Caco-2 (cell line): ENCODE measurements around the gene SHANK1. TPM values are rescaled to one million over a fixed set of nuclear protein-coding genes. Genes with fewer than 3 reads are reported as not detected.
"Not testable (repeated sequence)": the region's sequence is repeated elsewhere in the genome, so short reads cannot be mapped to it uniquely, and the experiment has no call there.

Experiments used
- BruUV-seq: library from RNA; stranded (reverse); fragments of 400-500 nt; replicated peaks from 2 replicates; lab custom pipeline; 2021; lab: Mats Ljungman, UMichigan
- CTCF ChIA-PET: fragments of 300-600 bp; sonication (Branson Sonifier 250); formaldehyde crosslinking; loops from one replicate; lab custom pipeline; 2022; ENCODE audit warnings: antibody characterized with exemption; lab: Charles Lee
- POLR2A ChIA-PET: fragments of 300-600 bp; sonication (Branson Sonifier 250); formaldehyde crosslinking; loops from one replicate; lab custom pipeline; 2022; ENCODE audit warnings: antibody characterized with exemption; lab: Charles Lee
- DNase-seq, 2 experiments: peaks; one replicate each; pipeline versions ENCODE4 v3.0.0 to v3.0.0-alpha.2; 2020 to 2022
- H3K27me3 ChIP-seq: replicated peaks from 2 replicates; pipeline ENCODE4 v1.6.0; 2011; ENCODE audit warnings: low read length; ENCODE audit not compliant: control insufficient read depth, insufficient read depth
- H3K36me3 ChIP-seq: 2 replicates; pipeline ENCODE4 v1.5.1; 2011; ENCODE audit warnings: low read length; ENCODE audit not compliant: control insufficient read depth, insufficient read depth
- H3K4me1 ChIP-seq: fragments of 250-450 bp; sonication (Bioruptor Pico); 2 replicates; pipeline ENCODE4 v1.5.1; 2020; ENCODE audit warnings: mild to moderate bottlenecking
- H3K4me3 ChIP-seq: 2 replicates; pipeline ENCODE4 v1.5.1; 2011; ENCODE audit warnings: low read depth, mild to moderate bottlenecking, control low read depth, low read length
- H3K9me3 ChIP-seq: fragments of 250-450 bp; sonication (Bioruptor Pico); 2 replicates; pipeline ENCODE4 v1.5.1; 2020; ENCODE audit warnings: mild to moderate bottlenecking, moderate library complexity
- H3K27ac Mint-ChIP-seq: one replicate; pipeline ENCODE4 v1.8.0; 2022; ENCODE audit warnings: mixed read lengths; ENCODE audit not compliant: unreplicated experiment
- H3K27me3 Mint-ChIP-seq: one replicate; pipeline ENCODE4 v1.8.0; 2022; ENCODE audit warnings: mixed read lengths; ENCODE audit not compliant: insufficient read depth, unreplicated experiment
- H3K36me3 Mint-ChIP-seq: one replicate; pipeline ENCODE4 v1.8.0; 2022; ENCODE audit warnings: mild to moderate bottlenecking, mixed read lengths; ENCODE audit not compliant: insufficient read depth, unreplicated experiment
- H3K4me1 Mint-ChIP-seq: one replicate; pipeline ENCODE4 v1.8.0; 2022; ENCODE audit warnings: low read depth, mixed read lengths; ENCODE audit not compliant: unreplicated experiment
- H3K4me3 Mint-ChIP-seq: one replicate; pipeline ENCODE4 v1.8.0; 2022; ENCODE audit warnings: mild to moderate bottlenecking, moderate library complexity, mixed read lengths; ENCODE audit not compliant: unreplicated experiment
- H3K9me3 Mint-ChIP-seq: one replicate; pipeline ENCODE4 v1.8.0; 2022; ENCODE audit warnings: mixed read lengths; ENCODE audit not compliant: unreplicated experiment
- CTCF ChIP-seq, 2 experiments: fragments of 200-600 bp in 1 of 2; IDR thresholded peaks; 1 replicate in 1 of 2; 2 replicates in 1 of 2; pipeline versions ENCODE4 v1.5.1 to v1.8.0; 2011 to 2022; ENCODE audit warnings: antibody characterized with exemption in 1 of 2, control low read depth in 1 of 2, inconsistent platforms in 1 of 2, low read depth in 1 of 2, low read length in 1 of 2, mild to moderate bottlenecking in 1 of 2, moderate library complexity in 1 of 2; ENCODE audit not compliant: insufficient read depth in 1 of 2, severe bottlenecking in 1 of 2, unreplicated experiment in 1 of 2
- intact Hi-C: fragments of 100-400 bp; cut with micrococcal nuclease; formaldehyde crosslinking; loops from one replicate; pipeline ENCODE4 v1.10.0; 2022; ENCODE audit not compliant: unreplicated experiment
- total RNA-seq: library from RNA; stranded (reverse); gene quantifications from 2 replicates; pipeline ENCODE4 v1.2.3, GENCODE V29; 2022

Gene SHANK1
- total RNA-seq, 1 experiment from 2014 or later = not detected

DNA sequence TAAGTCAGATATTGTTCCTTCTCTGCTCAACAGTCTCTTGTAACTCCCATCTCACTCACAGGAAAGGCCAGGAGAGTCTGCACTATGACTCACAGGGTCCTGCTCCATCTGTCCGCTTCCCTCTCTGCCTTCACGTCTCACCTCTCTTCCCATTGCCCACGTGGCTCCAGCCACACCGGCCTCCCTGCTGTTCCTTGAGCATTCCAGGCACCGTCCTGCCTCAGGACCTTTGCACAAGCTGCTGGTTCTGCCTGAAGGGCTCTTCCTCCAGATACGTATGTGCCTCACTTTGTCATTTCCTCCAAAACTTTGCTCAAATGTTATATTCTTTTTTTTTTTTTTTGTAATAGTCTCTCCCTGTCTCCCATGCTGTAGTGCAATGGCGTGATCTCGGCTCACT, 36.6 kb upstream of the SHANK1 start:
- BruUV-seq, H3K4me1 Mint-ChIP-seq, H3K4me3 Mint-ChIP-seq, H3K4me3 ChIP-seq, intact Hi-C loops, CTCF ChIA-PET, H3K36me3 ChIP-seq, POLR2A ChIA-PET, H3K27ac Mint-ChIP-seq, H3K36me3 Mint-ChIP-seq, H3K27me3 ChIP-seq, H3K4me1 ChIP-seq, H3K9me3 ChIP-seq, DNase-seq: not testable (repeated sequence)
- Mint-ChIP-seq H3K27me3 (peaks cover 24% of the 10 kb centered on the region), H3K9me3 (peaks cover 11% of the 10 kb centered on the region)

GRCh38 chr19:50753879-50754278, 34.3 kb upstream of the SHANK1 start:
- Histone ChIP-seq H3K27me3 (no peaks in the 10 kb centered on the region), H3K4me1 (no peaks in the 10 kb centered on the region), H3K4me3 (no peak overlapping the region), H3K9me3 (no peaks in the 10 kb centered on the region), H3K36me3 (no peaks in the 10 kb centered on the region)
- ChIA-PET CTCF (no interaction called here), POLR2A (no interaction called here)
- intact Hi-C loops = no loop called here
- BruUV-seq = no TSS peak
- Mint-ChIP-seq H3K4me3 (no peak overlapping the region), H3K36me3 (no peaks in the 10 kb centered on the region), H3K4me1 (no peaks in the 10 kb centered on the region), H3K27me3 (peaks cover 24% of the 10 kb centered on the region), H3K27ac (no peak overlapping the region), H3K9me3 (no peaks in the 10 kb centered on the region)
- TF ChIP-seq CTCF (IDR thresholded peaks at IDR 0.05; ENCODE audit: insufficient read depth in 1 of 2, low read depth in 1 of 2, low read length in 1 of 2, severe bottlenecking in 1 of 2, unreplicated experiment in 1 of 2) = no peak
- no peak for DNase-seq

- Mint-ChIP-seq H3K4me3 (no peak overlapping the region), H3K27ac (no peak overlapping the region), H3K27me3 (peaks cover 13% of the 10 kb centered on the region), H3K4me1 (no peaks in the 10 kb centered on the region), H3K36me3 (no peaks in the 10 kb centered on the region), H3K9me3 (no peaks in the 10 kb centered on the region)
- H3K9me3 ChIP-seq = no peaks in the 10 kb centered on the region
- no peaks in the 10 kb centered on the region for H3K27me3 ChIP-seq
- BruUV-seq = no TSS peak
- ChIA-PET POLR2A (interaction anchor here (0.6 kb wide), 1 partner anchor 126 kb away, joined by 3 read pairs; no protein-coding TSS in a partner anchor), CTCF (interaction anchor here (0.5 kb wide), 1 partner anchor 48 kb away, joined by 3 read pairs; no protein-coding TSS in a partner anchor)
- no peaks in the 10 kb centered on the region for H3K4me1 ChIP-seq
- intact Hi-C loops = no loop called here
- no peaks in the 10 kb centered on the region for H3K36me3 ChIP-seq
- H3K4me3 ChIP-seq = no peak overlapping the region
- no peak for TF ChIP-seq CTCF (IDR thresholded peaks at IDR 0.05; ENCODE audit: insufficient read depth in 1 of 2, low read depth in 1 of 2, low read length in 1 of 2, severe bottlenecking in 1 of 2, unreplicated experiment in 1 of 2)
- no peak for DNase-seq
Measured at GRCh38 chr19:50750010-50750409, 30.4 kb upstream of the SHANK1 start.
